Ovary (tissue), 3 donors: ENCODE results near the gene SYNGAP1.

Experiments
- CTCF ChIP-seq, 3 donors: fragments of 450-650 bp in 2 of 3; fragments of 200-600 bp in 1 of 3; IDR thresholded peaks; one replicate each; pipeline versions ENCODE4 v1.5.1 to v1.8.0; 2016 to 2022; ENCODE audit warnings: antibody characterized with exemption in 3 of 3, mild to moderate bottlenecking in 1 of 3
- POLR2A ChIP-seq: fragments of 450-650 bp; IDR thresholded peaks from one replicate; pipeline ENCODE4 v1.6.1; 2017; ENCODE audit warnings: antibody characterized with exemption, mild to moderate bottlenecking, moderate library complexity
- donor health status: DM: no; HTN: no; CAD: no.

- TF ChIP-seq CTCF (IDR thresholded peaks at IDR 0.05) (no peak), POLR2A (no peak)
Measured at GRCh38 chr6:33439956-33440648, 20.2 kb downstream of the SYNGAP1 start.
